Measurements from ENCODE around the gene TCF7L1. TPM values are rescaled to one million over a fixed set of nuclear protein-coding genes. Genes with fewer than 3 reads are reported as not detected.
A peak's percentile ranks its signal among the peaks of the same experiment; 100 is the strongest.

The TCF7L1 gene
- total and polyA plus RNA-seq, 2 of the 13 experiments (the other 11 are each of a cell fraction or from before 2014, with no cell fraction given), result 0.04 to 0.15 TPM

DNA sequence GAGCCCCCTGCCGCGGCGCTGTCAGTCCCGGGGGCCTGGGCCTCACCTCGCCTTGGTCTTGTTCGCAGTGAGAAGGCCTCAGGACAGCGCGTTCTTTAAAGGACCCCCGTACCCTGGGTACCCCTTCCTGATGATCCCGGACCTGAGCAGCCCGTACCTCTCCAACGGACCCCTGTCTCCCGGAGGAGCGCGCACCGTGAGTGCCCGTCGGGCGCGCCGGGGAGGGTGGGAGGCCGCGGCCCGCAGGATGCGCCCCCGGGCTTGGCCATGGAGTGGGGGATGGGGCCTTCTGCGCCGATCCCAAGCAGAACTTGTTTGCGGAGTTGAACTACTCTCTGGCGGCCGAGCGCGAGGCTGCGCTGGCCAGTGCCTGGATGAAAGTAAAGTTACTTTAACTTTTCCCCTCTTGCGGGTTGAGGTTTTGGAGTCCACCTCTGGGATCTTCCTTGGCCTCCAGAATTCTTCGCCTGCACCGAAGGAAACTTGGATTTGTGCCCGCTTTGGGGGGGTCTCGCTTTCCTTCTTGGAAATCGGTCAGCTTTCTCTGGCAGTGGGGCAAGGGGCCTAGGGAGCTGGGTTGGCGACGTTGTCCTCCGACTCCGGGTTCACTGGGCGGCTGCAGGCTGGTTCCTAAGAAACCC lies 1.2 kb downstream of the TCF7L1 start:
- H3K27ac ChIP-seq (ENCODE audit: extremely low read length, insufficient read depth, low read length), result no peak overlapping the region
- no peak overlapping the region for H3K9ac ChIP-seq (ENCODE audit: insufficient read depth, low read depth, low read length)
- BruUV-seq (replicated peaks), result no TSS peak
- no peaks in the 10 kb centered on the region for H3K9me3 ChIP-seq (ENCODE audit: low read length)
- in situ Hi-C loops (cut with HindIII; ENCODE audit: extremely low pct_ligation_motif_present, low pct_unique_long_range_greater_than_20kb), result loop anchor here (5.0 kb wide), 1 partner anchor 153 kb away; no protein-coding TSS in a partner anchor
- peak overlapping the region; percentile 79; the same call in 1 of the 2 replicates for H3K4me2 ChIP-seq (ENCODE audit: low read depth, low read length)
- peak overlapping the region in 1 of 3 experiments; percentile 75; a peak in 2 of 6 replicates for H3K4me3 ChIP-seq (replicated peaks in 1 of 3; ENCODE audit: insufficient read depth in 1 of 3, low read depth in 2 of 3, low read length in 3 of 3)
- peaks cover 9 to 60% of the 10 kb centered on the region in 2 experiments for H3K27me3 ChIP-seq (ENCODE audit: control insufficient read depth in 1 of 2, insufficient read depth in 2 of 2, low read length in 2 of 2)
- ChIA-PET CTCF (ENCODE audit: low intra/inter-chr PET ratio, low total read pairs) (no interaction called here), POLR2A (no interaction called here)
- DNase-seq (ENCODE audit: low spot score) (no peak), FAIRE-seq (no peak), ATAC-seq (peak; percentile 27)
- H3K36me3 ChIP-seq (replicated peaks in 1 of 2; ENCODE audit: control insufficient read depth in 1 of 2, insufficient read depth in 2 of 2, low read length in 2 of 2), result no peaks in the 10 kb centered on the region
- H4K20me1 ChIP-seq (ENCODE audit: insufficient read depth, low read length), result no peaks in the 10 kb centered on the region
- no peaks in the 10 kb centered on the region for H3K79me2 ChIP-seq (ENCODE audit: insufficient read depth, low read length)
- WGBS (ENCODE audit: low lambda C conversion rate), result 54% methylated on average over 17 of the region's 45 CpGs
- peaks cover 13% of the 10 kb centered on the region for H3K4me1 ChIP-seq (ENCODE audit: insufficient read depth, low read length)
- intact Hi-C loops (cut with micrococcal nuclease; ENCODE audit: unreplicated experiment), result no loop called here
- no peak for TF ChIP-seq PAX8 (CRISPR knock-in tag; IDR thresholded peaks at IDR 0.05; ENCODE audit: borderline replicate concordance)
- TF ChIP-seq CBX2 (IDR thresholded peaks at IDR 0.05; ENCODE audit: low read depth, low read length), result no peak
- 0 out of 2 replicates have a peak, but pooled peaks have one; percentile 3 for TF ChIP-seq CBX2 (CRISPR knock-in tag; IDR thresholded peaks at IDR 0.05; ENCODE audit: low read depth)
- TF ChIP-seq BHLHE40 (IDR thresholded peaks at IDR 0.05; ENCODE audit: low read length), result no peak
- TF ChIP-seq HNRNPL (IDR thresholded peaks at IDR 0.05; ENCODE audit: low read depth, low read length), result 0 out of 2 replicates have a peak, but pooled peaks have one; percentile 11
- TF ChIP-seq, protein P1, sequence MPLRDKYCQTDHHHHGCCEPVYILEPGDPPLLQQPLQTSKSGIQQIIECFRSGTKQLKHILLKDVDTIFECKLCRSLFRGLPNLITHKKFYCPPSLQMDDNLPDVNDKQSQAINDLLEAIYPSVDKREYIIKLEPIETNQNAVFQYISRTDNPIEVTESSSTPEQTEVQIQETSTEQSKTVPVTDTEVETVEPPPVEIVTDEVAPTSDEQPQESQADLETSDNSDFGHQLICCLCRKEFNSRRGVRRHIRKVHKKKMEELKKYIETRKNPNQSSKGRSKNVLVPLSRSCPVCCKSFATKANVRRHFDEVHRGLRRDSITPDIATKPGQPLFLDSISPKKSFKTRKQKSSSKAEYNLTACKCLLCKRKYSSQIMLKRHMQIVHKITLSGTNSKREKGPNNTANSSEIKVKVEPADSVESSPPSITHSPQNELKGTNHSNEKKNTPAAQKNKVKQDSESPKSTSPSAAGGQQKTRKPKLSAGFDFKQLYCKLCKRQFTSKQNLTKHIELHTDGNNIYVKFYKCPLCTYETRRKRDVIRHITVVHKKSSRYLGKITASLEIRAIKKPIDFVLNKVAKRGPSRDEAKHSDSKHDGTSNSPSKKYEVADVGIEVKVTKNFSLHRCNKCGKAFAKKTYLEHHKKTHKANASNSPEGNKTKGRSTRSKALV (CRISPR knock-in tag; IDR thresholded peaks at IDR 0.05), result peak; percentile 76; the same call in 1 of the 2 replicates
- peak; percentile 88 for TF ChIP-seq EZH2 (conservative IDR thresholded peaks at IDR 0.05; ENCODE audit: low read depth, low read length)
- TF ChIP-seq, protein P2, sequence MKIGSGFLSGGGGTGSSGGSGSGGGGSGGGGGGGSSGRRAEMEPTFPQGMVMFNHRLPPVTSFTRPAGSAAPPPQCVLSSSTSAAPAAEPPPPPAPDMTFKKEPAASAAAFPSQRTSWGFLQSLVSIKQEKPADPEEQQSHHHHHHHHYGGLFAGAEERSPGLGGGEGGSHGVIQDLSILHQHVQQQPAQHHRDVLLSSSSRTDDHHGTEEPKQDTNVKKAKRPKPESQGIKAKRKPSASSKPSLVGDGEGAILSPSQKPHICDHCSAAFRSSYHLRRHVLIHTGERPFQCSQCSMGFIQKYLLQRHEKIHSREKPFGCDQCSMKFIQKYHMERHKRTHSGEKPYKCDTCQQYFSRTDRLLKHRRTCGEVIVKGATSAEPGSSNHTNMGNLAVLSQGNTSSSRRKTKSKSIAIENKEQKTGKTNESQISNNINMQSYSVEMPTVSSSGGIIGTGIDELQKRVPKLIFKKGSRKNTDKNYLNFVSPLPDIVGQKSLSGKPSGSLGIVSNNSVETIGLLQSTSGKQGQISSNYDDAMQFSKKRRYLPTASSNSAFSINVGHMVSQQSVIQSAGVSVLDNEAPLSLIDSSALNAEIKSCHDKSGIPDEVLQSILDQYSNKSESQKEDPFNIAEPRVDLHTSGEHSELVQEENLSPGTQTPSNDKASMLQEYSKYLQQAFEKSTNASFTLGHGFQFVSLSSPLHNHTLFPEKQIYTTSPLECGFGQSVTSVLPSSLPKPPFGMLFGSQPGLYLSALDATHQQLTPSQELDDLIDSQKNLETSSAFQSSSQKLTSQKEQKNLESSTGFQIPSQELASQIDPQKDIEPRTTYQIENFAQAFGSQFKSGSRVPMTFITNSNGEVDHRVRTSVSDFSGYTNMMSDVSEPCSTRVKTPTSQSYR (CRISPR knock-in tag; IDR thresholded peaks at IDR 0.05; ENCODE audit: borderline replicate concordance), result peak; percentile 60; the same call in 1 of the 2 replicates
- no peak for TF ChIP-seq JDP2 (CRISPR knock-in tag; IDR thresholded peaks at IDR 0.05; ENCODE audit: borderline replicate concordance)
- H2AFZ ChIP-seq (ENCODE audit: low read length), result no peak overlapping the region

Data from HepG2 (cell line).